ENCODE results near the gene MAGEA9.
"Not testable (repeated sequence)": the region's sequence is repeated elsewhere in the genome, so short reads cannot be mapped to it uniquely, and the experiment has no call there.

The MAGEA9 gene

GRCh38 chrX:149818652-149819051 lies 36.9 kb downstream of the MAGEA9 start:
- no peak for FAIRE-seq

GRCh38 chrX:149819371-149819770 lies 37.6 kb downstream of the MAGEA9 start:
- no peak for FAIRE-seq

DNA sequence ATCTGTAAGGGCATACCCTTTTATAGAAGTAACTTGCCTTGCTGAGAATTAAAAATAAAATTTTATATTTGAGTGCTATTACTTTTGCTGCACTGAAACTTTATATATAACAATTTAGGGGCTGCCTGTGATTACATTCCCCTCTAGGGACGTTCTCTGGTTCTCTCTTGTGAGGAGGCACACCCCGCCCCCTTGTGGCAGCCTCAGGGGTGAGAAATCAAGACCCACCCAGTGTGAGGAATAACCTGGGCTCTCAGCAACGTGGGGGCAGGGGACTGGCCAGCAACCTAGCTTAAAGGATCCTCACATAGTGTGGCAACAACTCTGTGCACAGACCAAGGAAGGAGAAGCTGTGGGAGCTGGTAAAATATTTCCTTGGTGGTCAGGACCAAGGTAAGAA lies 43.7 kb downstream of the MAGEA9 start:
- no peak for FAIRE-seq

DNA sequence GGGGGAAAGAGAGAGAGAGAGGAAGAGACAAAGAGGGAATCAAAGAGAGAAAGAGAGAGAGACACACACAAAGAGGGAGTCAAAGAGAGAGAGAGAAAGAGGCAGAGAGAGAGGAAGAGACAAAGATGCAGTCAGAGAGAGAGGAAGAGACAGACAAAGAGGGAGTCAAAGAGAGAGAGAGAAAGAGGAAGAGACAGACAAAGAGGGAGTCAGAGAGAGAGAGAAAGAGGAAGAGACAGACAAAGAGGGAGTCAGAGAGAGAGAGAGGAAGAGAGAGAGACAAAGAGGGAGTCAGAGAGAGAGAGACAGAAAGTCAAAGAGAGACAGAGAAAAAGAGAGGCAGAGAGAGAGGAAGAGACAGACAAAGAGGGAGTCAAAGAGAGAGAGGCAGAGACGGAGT lies 45.5 kb downstream of the MAGEA9 start:
- no peak for FAIRE-seq

DNA sequence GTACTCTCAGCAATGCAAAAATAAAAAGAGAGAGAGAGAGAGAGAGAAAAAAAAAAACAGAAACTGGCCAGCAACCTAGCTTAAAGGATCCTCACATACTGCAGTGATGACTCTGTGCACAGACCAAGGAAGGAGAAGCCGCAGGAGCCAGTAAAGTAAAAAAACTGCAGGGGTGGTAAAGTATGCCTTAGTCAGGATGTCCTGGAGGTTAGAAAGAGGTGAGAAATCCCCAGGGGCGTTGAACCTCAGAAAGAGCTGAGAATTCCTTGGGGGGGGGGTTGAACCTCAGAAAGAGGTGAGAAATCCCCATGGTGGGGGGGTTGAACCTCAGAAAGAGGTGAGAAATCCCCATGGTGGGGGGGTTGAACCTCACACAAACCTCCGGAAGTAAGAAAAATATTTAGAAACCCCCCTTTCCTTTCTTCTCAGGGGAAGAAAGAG lies 48.0 kb downstream of the MAGEA9 start:
- no peak for FAIRE-seq

- no peak for FAIRE-seq
Measured at GRCh38 chrX:149830192-149830873, 48.6 kb downstream of the MAGEA9 start.

GRCh38 chrX:149831473-149831872 lies 49.7 kb downstream of the MAGEA9 start:
- no peak for FAIRE-seq

DNA sequence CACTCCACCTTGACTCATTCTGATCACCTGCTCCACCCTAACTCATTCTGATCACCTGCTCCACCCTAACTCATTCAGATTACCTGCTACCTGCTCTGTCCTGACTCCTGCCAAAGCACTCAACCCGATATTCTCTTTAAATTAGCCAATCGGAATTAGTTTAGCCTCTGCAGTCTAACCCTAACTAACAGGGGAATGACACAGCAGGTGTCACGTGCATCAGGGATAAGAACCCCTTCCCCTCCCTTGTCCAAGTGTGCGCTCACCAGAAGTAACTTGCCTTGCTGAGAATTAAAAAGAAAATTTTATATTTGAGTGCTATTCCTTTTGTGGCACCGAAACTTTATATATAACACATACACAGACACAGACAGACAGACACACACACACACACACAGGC lies 55.0 kb downstream of the MAGEA9 start:
- FAIRE-seq: not testable (repeated sequence)

DNA sequence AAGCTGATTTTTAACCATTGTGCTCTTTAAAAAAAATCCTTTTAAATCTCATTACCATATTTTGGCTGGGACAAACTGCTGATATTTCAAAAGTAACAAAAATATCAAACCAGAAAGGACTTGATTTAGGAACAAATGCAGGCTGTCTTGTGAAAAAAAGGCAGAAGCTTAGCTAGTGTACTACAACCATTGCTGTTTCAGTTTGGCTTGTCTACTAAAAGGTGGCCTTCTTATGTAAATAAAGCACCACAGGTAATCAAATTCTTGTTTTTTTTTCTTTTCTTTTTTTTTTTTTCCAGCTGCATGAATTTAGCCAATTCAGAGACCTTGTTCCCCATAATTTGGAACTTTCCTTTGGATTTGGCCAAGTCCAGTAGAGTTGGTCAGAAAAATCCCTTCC lies 55.4 kb downstream of the MAGEA9 start:
- no peak for FAIRE-seq

Measured in endometrium (tissue), 2 donors.